Duodenal mucosa (tissue), 2 donors: Measurements from ENCODE around the gene IQCH.
A peak's percentile ranks its signal among the peaks of the same experiment; 100 is the strongest.

Experiments used
- H3K27ac ChIP-seq: one replicate; pipeline ENCODE4 v1.7.0; 2013; ENCODE audit warnings: low read depth, low read length
- H3K27me3 ChIP-seq, 2 donors: one replicate each; pipeline ENCODE4 v1.7.0; 2013; ENCODE audit warnings: low read length in 2 of 2, control low read depth in 1 of 2; ENCODE audit not compliant: insufficient read depth in 2 of 2, control insufficient read depth in 1 of 2
- H3K36me3 ChIP-seq, 2 donors: one replicate each; pipeline ENCODE4 v1.7.0; 2013; ENCODE audit warnings: low read length in 2 of 2, control low read depth in 1 of 2; ENCODE audit not compliant: insufficient read depth in 2 of 2, control insufficient read depth in 1 of 2
- H3K4me1 ChIP-seq, 2 donors: one replicate each; pipeline ENCODE4 v1.7.0; 2013; ENCODE audit warnings: low read length in 2 of 2, control low read depth in 1 of 2; ENCODE audit not compliant: insufficient read depth in 2 of 2, control insufficient read depth in 1 of 2
- H3K4me3 ChIP-seq, 2 donors: one replicate each; pipeline ENCODE4 v1.7.0; 2013; ENCODE audit warnings: low read length in 2 of 2, low read depth in 1 of 2
- H3K9ac ChIP-seq, 2 donors: one replicate each; pipeline ENCODE4 v1.7.0; 2013; ENCODE audit warnings: low read length in 2 of 2, low read depth in 1 of 2
- H3K9me3 ChIP-seq, 2 donors: one replicate each; pipeline ENCODE4 v1.7.0; 2013; ENCODE audit warnings: low read length in 2 of 2, control low read depth in 1 of 2; ENCODE audit not compliant: control insufficient read depth in 1 of 2

IQCH gene

DNA sequence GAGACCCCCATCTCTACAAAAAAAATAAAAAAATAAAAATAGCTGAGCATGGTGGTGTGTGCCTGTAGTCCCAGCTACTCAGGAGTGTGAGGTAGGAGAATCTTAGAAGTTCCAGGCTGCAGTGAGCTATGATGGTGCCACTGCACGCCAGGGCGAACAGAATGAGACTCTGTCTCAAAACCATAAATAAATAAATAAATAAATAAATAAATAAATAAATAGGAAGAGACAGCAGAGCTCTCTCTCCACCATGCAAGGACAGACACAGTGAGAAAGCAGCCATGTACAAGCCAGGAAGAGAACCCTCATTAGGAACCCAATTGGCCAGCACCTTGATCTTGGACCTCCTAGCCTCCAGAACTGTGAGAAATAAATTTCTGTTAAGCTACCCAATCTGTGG is 261.0 kb downstream of the IQCH start:
- no peak overlapping the region for H3K4me3 ChIP-seq
- no peak overlapping the region for H3K27ac ChIP-seq
- H3K4me1 ChIP-seq: no peaks in the 10 kb centered on the region
- H3K27me3 ChIP-seq: no peaks in the 10 kb centered on the region
- H3K9ac ChIP-seq: no peak overlapping the region
- peaks cover 4 to 14% of the 10 kb centered on the region in 2 donors for H3K36me3 ChIP-seq
- no peaks in the 10 kb centered on the region for H3K9me3 ChIP-seq

DNA sequence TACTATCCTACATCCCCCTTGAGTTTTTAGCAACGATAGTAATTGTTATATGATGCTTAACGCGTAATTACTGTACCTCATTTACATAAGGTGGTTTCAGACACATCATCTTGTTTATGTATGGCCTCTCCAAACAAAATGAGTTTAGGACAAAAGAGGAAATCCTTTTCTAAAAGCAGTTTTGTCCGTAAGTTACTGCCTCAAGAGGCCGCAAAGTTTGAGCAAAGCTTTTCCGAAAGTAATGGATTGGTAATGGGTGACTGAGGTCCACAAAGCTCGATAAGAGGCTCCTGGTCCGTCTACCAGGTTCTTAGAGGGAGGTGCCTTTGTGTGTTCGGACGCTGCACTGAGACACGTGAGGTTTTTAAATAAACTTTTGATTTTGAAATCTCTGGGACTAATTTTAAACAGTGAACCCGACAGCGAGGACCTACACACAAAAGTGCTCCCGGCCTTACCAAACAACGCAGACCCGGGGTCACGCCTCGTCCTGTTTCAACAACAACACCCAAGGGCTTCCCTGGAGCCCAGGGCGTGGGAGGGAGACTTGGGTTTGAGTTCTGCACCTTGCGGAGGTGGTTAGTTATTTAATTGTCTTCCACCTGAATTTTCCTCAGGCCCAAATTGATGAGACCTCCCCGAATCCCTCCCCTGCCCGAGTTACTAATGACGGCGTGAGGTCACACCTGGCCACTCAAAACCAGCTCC is 265.9 kb downstream of the IQCH start:
- H3K9me3 ChIP-seq: no peaks in the 10 kb centered on the region
- peaks cover 12 to 14% of the 10 kb centered on the region in 2 donors for H3K4me1 ChIP-seq
- H3K36me3 ChIP-seq: no peaks in the 10 kb centered on the region
- H3K27me3 ChIP-seq: no peaks in the 10 kb centered on the region
- H3K9ac ChIP-seq: peak overlapping the region; percentile 86 to 94
- H3K4me3 ChIP-seq: peak overlapping the region; percentile 88 to 95
- H3K27ac ChIP-seq: peak overlapping the region; percentile 91

DNA sequence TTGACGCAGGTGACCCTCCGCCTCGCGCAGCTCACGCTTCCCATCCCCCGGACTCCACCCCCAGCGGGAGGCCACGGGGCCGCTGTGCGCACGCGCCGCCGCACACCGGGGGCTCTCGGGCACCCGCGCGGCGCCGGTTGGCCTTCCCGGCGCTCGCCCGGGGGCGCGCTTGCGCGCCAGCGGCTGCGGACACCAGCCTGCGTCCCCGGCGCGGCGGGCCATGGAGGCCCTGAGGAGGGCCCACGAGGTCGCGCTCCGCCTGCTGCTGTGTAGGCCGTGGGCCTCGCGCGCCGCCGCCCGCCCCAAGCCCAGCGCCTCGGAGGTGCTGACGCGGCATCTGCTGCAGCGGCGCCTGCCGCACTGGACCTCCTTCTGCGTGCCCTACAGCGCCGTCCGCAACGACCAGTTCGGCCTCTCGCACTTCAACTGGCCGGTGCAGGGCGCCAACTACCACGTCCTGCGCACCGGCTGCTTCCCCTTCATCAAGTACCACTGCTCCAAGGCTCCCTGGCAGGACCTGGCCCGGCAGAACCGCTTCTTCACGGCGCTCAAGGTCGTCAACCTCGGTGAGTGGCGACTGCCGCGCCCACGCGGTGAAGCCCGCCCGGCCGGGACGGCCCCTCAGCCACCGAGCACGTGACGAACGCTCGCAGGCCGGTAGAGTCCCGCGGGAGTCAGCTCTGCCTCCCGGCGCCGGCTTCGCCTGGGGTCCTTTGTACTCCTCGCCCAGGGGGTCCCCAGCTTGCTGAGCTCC is 266.6 kb downstream of the IQCH start, which contains the start of gene C15orf61:
TSS of gene C15orf61 (plus strand) at position 103 of the 754 bp plus-strand sequence. CDS start at position 221, 118 bp downstream.
- H3K36me3 ChIP-seq: no peaks in the 10 kb centered on the region
- no peaks in the 10 kb centered on the region for H3K9me3 ChIP-seq
- peak within 1 kb of the TSS; percentile 86 to 99 for H3K9ac ChIP-seq
- H3K27ac ChIP-seq: peak within 1 kb of the TSS; percentile 96
- H3K4me1 ChIP-seq: peaks cover 12 to 14% of the 10 kb centered on the region in 2 donors
- H3K4me3 ChIP-seq: peak within 1 kb of the TSS; percentile 88 to 95
- H3K27me3 ChIP-seq: no peaks in the 10 kb centered on the region

DNA sequence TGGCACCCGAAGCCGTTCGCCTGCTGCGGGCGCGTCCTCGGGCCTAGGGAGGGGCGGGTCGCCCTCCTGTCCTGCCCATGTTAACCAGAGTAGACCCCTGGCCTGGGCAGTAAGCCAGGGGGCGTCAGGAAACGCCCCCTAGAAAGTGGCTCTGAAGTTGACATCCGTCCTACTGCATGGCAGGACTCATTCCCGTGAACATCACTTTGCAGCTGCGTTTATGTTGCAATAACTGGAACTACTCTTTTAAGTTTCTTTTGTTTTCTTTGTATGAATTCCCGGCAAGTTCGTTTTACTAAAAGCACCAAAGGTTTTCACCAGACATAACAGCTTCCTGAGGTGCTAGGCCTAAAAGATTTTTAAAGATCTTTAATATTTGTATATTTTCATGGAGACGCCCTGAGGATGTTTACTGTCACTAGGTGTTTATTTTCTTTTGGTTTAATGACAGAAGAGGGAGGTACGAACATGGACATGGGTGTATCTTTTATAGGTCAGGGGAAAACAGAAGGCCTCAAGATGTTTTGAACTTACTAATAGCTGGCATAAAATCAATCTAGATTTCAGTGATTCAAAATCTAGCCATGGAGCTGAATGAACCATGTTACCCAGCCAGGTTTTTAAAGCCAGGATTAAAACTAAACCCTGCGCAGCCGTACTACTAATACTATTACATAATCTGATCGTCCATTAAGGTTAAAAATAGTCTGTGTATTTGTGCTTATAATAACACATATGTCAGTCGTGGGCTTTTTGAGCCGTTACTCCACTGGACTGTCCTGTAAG is 267.4 kb downstream of the IQCH start:
- Histone ChIP-seq H3K4me3 (peak overlapping the region; percentile 88 to 95), H3K4me1 (peaks cover 12 to 14% of the 10 kb centered on the region in 2 donors), H3K27ac (peak overlapping the region; percentile 96), H3K27me3 (no peaks in the 10 kb centered on the region), H3K9me3 (no peaks in the 10 kb centered on the region), H3K36me3 (no peaks in the 10 kb centered on the region), H3K9ac (peak overlapping the region; percentile 83 to 99)

DNA sequence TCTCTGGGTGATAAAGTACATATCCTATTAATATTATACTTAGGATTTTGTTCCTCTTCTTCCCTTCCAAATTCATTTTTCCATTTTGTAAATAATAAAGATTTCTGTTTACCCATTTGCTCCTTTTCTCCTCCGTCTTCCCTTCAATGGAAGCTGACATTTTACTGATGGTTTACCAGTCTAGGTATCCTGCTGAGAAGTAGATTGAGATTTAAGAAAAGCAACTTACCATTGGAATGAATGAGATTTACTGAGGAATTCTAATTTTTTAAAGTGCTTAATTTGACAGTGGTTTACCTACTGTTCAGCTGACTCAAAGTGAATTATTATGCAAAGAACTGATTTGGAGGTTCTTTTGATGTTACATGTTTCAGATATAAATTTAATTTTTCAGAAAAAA is 268.7 kb downstream of the IQCH start:
- Histone ChIP-seq H3K9ac (no peak overlapping the region), H3K4me3 (peak overlapping the region in 1 of 2 donors; percentile 88), H3K27ac (no peak overlapping the region), H3K9me3 (no peaks in the 10 kb centered on the region), H3K36me3 (peaks cover 0 to 4% of the 10 kb centered on the region in 2 donors), H3K27me3 (no peaks in the 10 kb centered on the region), H3K4me1 (peaks cover 12 to 14% of the 10 kb centered on the region in 2 donors)

DNA sequence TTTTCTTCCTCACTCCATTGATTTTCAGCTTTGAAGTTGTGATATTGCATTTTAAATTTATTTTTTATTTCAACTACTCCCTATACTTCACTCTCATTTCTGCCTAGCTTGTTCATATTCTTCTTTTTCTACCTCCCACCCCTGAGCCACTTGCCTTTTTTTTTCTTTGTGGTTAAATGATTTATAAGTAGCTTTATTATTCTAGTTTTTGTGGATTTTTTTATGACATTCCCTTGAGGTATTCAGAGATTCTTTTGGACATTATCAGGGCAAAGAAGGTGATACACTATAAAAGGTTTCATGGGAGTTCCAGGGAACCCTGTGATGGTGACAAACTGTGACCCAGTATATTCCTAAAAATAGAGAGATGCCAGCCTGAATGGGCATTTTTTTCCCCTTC is 269.6 kb downstream of the IQCH start:
- Histone ChIP-seq H3K36me3 (peaks cover 0 to 4% of the 10 kb centered on the region in 2 donors), H3K27me3 (no peaks in the 10 kb centered on the region), H3K4me3 (no peak overlapping the region), H3K27ac (no peak overlapping the region), H3K9me3 (no peaks in the 10 kb centered on the region), H3K9ac (no peak overlapping the region), H3K4me1 (peaks cover 12 to 14% of the 10 kb centered on the region in 2 donors)

DNA sequence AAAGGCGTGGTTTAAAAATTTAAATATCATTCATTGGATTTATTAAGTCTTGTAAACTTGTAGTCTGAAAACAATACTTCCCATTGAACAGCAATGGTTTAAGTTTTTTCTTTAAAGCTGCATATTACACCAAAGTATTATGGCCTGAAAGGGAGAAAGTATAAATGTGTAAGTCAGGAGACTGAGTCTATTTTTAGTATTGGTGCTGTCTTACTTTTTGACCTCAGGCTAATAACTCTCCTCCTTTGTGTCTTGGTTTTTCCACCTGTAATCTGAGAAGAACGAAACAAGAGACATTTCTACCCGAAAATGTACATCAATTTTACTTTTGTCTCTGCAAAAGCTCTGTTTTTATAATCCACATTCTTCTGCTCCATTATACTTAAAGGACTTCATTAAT is 273.9 kb downstream of the IQCH start:
- H3K9ac ChIP-seq: no peak overlapping the region
- H3K4me3 ChIP-seq: no peak overlapping the region
- H3K9me3 ChIP-seq: no peaks in the 10 kb centered on the region
- no peaks in the 10 kb centered on the region for H3K27me3 ChIP-seq
- peaks cover under 1 to 4% of the 10 kb centered on the region in 2 donors for H3K4me1 ChIP-seq
- H3K36me3 ChIP-seq: peaks cover 0 to 4% of the 10 kb centered on the region in 2 donors
- H3K27ac ChIP-seq: no peak overlapping the region

DNA sequence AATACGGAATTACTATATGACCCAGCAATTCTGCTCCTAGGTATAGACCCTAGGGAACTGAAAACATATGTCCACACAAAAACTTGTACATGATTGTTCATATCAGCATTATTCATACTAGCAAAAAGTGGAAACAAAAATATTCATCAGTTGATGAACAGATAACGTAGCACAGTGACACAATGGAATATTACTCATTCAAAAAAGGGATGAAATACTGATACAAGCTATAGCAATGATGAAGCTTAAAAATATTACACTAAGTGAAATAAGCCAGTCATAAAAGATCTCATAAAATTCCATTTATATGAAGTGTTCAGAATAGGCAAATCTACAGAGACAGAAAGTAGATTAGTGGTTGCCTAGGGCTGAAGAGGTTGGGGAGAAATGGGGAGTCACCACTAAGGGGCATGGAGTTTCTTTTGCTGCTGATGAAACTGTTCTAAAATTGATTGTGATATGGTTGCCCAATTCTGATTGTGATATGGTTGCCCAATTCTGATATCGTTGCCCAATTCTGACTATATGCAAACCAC is 276.9 kb downstream of the IQCH start:
- H3K36me3 ChIP-seq: peaks cover 0 to 4% of the 10 kb centered on the region in 2 donors
- H3K27me3 ChIP-seq: no peaks in the 10 kb centered on the region
- H3K4me1 ChIP-seq: peaks cover 0 to 3% of the 10 kb centered on the region in 2 donors
- H3K4me3 ChIP-seq: no peak overlapping the region
- no peak overlapping the region for H3K27ac ChIP-seq
- no peak overlapping the region for H3K9ac ChIP-seq
- H3K9me3 ChIP-seq: no peaks in the 10 kb centered on the region

DNA sequence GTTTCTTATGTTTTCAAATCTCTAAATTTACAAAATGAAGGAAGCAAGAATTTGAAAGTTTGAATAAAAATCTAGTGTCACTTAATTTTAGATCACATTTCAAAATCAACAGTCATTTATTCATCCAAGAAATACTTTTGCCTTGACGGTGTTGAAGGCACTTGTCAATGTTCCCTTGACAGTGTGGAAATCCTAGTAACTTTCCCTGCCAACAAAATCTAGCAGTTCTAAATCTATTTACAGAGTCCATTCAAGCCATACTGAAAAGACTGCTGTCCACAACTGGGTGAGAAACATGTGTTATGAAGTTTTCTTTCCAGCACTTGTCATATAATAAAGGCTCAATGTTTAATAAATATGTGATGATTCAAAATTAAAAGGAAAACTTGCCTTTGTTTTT is 279.3 kb downstream of the IQCH start:
- H3K4me1 ChIP-seq: peaks cover 0 to 3% of the 10 kb centered on the region in 2 donors
- H3K9me3 ChIP-seq: no peaks in the 10 kb centered on the region
- H3K27ac ChIP-seq: no peak overlapping the region
- no peak overlapping the region for H3K4me3 ChIP-seq
- no peak overlapping the region for H3K9ac ChIP-seq
- H3K36me3 ChIP-seq: no peaks in the 10 kb centered on the region
- no peaks in the 10 kb centered on the region for H3K27me3 ChIP-seq
